ENCODE data around the gene ZBTB32. TPM values are rescaled to one million over a fixed set of nuclear protein-coding genes. Genes with fewer than 3 reads are reported as not detected.

The ZBTB32 gene
- total RNA-seq, 1 donor from 2014 or later, result not detected

GRCh38 chr19:35669566-35669965 lies 34.8 kb upstream of the ZBTB32 start:
- no peak overlapping the region for H2AFZ ChIP-seq (replicated peaks)
- TF ChIP-seq CTCF (IDR thresholded peaks at IDR 0.05) (no peak), EZH2 (IDR thresholded peaks at IDR 0.05) (no peak), EZH2phosphoT487 (IDR thresholded peaks at IDR 0.05) (no peak)
- no peak overlapping the region for H3K27ac ChIP-seq
- H3K4me1 ChIP-seq, result no peaks in the 10 kb centered on the region
- H3K4me3 ChIP-seq, result no peak overlapping the region
- H3K9me3 Mint-ChIP-seq, result no peaks in the 10 kb centered on the region
- no peaks in the 10 kb centered on the region for H3K36me3 Mint-ChIP-seq
- H3K79me2 ChIP-seq (ENCODE audit: low read depth), result no peaks in the 10 kb centered on the region
- peaks cover 24% of the 10 kb centered on the region for H3K27me3 Mint-ChIP-seq (ENCODE audit: insufficient read depth, low read depth)
- peaks cover 11% of the 10 kb centered on the region for H3F3A ChIP-seq (ENCODE audit: low read depth)
- no peak for DNase-seq (ENCODE audit: low spot score)
- peaks cover 2% of the 10 kb centered on the region for H3K4me1 Mint-ChIP-seq
- no peaks in the 10 kb centered on the region for H3K9me3 ChIP-seq (ENCODE audit: low read depth)
- no peaks in the 10 kb centered on the region for H3K36me3 ChIP-seq
- H3K27ac Mint-ChIP-seq, result no peak overlapping the region
- H3K4me3 Mint-ChIP-seq, result no peak overlapping the region
- no peaks in the 10 kb centered on the region for H4K20me1 ChIP-seq (ENCODE audit: low read depth)
- no peak overlapping the region for H3K9ac ChIP-seq
- peaks cover 44% of the 10 kb centered on the region for H3K27me3 ChIP-seq
- no peak overlapping the region for H3K4me2 ChIP-seq

GRCh38 chr19:35669974-35670373 lies 34.4 kb upstream of the ZBTB32 start:
- Histone ChIP-seq H3K27me3 (peaks cover 44% of the 10 kb centered on the region), H3K4me3 (no peak overlapping the region), H2AFZ (replicated peaks) (no peak overlapping the region), H3K36me3 (no peaks in the 10 kb centered on the region), H4K20me1 (ENCODE audit: low read depth) (no peaks in the 10 kb centered on the region), H3K79me2 (ENCODE audit: low read depth) (no peaks in the 10 kb centered on the region), H3F3A (ENCODE audit: low read depth) (peaks cover 11% of the 10 kb centered on the region), H3K27ac (no peak overlapping the region), H3K9ac (no peak overlapping the region), H3K9me3 (ENCODE audit: low read depth) (no peaks in the 10 kb centered on the region), H3K4me2 (no peak overlapping the region), H3K4me1 (no peaks in the 10 kb centered on the region)
- no peaks in the 10 kb centered on the region for H3K36me3 Mint-ChIP-seq
- H3K27me3 Mint-ChIP-seq (ENCODE audit: insufficient read depth, low read depth), result peaks cover 27% of the 10 kb centered on the region
- no peaks in the 10 kb centered on the region for H3K9me3 Mint-ChIP-seq
- peak overlapping the region; percentile 41 for H3K4me3 Mint-ChIP-seq
- no peak for DNase-seq (ENCODE audit: low spot score)
- TF ChIP-seq EZH2phosphoT487 (IDR thresholded peaks at IDR 0.05) (no peak), EZH2 (IDR thresholded peaks at IDR 0.05) (no peak), CTCF (IDR thresholded peaks at IDR 0.05) (no peak)
- H3K4me1 Mint-ChIP-seq, result peaks cover 2% of the 10 kb centered on the region
- no peak overlapping the region for H3K27ac Mint-ChIP-seq

GRCh38 chr19:35670686-35671085 lies 33.7 kb upstream of the ZBTB32 start:
- H3K4me3 Mint-ChIP-seq, result no peak overlapping the region
- Histone ChIP-seq H3F3A (ENCODE audit: low read depth) (peaks cover 11% of the 10 kb centered on the region), H2AFZ (replicated peaks) (no peak overlapping the region), H3K36me3 (no peaks in the 10 kb centered on the region), H3K9me3 (ENCODE audit: low read depth) (no peaks in the 10 kb centered on the region), H3K27me3 (peaks cover 44% of the 10 kb centered on the region), H3K4me2 (no peak overlapping the region), H3K27ac (no peak overlapping the region), H4K20me1 (ENCODE audit: low read depth) (no peaks in the 10 kb centered on the region), H3K4me1 (no peaks in the 10 kb centered on the region), H3K79me2 (ENCODE audit: low read depth) (no peaks in the 10 kb centered on the region), H3K4me3 (no peak overlapping the region), H3K9ac (no peak overlapping the region)
- no peak for TF ChIP-seq CTCF (IDR thresholded peaks at IDR 0.05)
- no peak overlapping the region for H3K27ac Mint-ChIP-seq
- H3K9me3 Mint-ChIP-seq, result no peaks in the 10 kb centered on the region
- H3K4me1 Mint-ChIP-seq, result peaks cover 2% of the 10 kb centered on the region
- DNase-seq (ENCODE audit: low spot score), result no peak
- no peaks in the 10 kb centered on the region for H3K36me3 Mint-ChIP-seq
- peaks cover 28% of the 10 kb centered on the region for H3K27me3 Mint-ChIP-seq (ENCODE audit: insufficient read depth, low read depth)
